Amniotic stem cell (primary cell): ENCODE data around the gene EXOG.

Source experiments
- DNase-seq: peaks from one replicate; lab custom pipeline; 2025; lab: John Stamatoyannopoulos, UW

Gene EXOG, protein sequence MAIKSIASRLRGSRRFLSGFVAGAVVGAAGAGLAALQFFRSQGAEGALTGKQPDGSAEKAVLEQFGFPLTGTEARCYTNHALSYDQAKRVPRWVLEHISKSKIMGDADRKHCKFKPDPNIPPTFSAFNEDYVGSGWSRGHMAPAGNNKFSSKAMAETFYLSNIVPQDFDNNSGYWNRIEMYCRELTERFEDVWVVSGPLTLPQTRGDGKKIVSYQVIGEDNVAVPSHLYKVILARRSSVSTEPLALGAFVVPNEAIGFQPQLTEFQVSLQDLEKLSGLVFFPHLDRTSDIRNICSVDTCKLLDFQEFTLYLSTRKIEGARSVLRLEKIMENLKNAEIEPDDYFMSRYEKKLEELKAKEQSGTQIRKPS

DNA sequence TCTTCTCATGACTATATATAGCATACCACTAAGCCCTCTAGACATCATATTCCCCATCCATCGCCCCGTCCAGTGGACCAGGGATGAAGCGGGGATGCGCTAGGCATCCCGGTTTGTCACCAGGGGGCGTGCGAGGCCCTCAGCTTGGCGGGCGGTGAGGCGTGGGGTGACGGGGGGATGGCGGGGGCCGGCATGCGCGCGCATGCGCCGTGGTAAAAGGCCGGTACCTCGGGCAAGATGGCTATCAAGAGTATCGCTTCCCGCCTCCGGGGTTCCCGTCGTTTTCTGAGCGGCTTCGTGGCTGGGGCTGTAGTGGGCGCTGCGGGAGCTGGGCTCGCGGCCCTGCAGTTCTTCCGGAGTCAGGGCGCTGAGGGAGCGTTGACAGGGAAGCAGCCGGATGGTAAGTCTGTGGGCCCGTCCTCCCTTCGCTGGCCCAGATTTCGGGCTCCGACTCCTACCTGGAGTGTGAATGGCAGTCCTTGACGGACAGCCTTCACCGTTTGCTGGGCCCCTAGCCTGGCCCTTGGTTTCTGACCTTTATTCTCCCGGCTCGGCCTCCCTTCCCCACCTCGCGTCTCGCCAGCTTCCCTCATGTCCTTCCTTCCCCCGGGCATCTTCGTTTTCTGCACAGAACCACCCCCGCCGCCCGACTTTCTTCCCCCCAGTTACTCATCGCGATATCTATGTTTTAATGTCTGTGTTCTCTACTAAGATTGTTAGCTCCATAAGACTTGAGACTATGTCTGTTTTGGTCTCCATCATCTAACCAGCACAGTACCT lies at the start of gene EXOG:
Gene EXOG, plus strand, starts transcription at position 210 of the 780 bp plus-strand sequence. Its CDS starts 28 bp downstream, at position 238.
- peak; percentile 88 for DNase-seq

DNA sequence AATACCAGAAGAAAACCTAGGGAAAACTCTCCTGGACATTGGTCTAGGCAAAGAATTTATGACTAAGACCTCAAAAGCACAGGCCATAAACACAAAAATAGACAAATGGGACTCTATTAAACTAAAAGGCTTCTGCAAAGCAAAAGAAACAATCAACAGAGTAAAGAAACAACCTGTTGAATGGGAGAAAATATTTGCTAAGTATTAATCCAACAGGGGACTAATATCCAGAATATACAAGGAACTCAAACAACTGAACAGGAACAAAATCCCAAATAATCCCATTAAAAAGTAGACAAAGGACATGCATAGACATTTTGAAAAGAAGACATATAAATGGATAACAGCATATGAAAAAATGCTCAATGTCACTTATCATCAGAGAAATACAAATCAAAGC lies 49.3 kb upstream of the EXOG start:
- no peak for DNase-seq

DNA sequence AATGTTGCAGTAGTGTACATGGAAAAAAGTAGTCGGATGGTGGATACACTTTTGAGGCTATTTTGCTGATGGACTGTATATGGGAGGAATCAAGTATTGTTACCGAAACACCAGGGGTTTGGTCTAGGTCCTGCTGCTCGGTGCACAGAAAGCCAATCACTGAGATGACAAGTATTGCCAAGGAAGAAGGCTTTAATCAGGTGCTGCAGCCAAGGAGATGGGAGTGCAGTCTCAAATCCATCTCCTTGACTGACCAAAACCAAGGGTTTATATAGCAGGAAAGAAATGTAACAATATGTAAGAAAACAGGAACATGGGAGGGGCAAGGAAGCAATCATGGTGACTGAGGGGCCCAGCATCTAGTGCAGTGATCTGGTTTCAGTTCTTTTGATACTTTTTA lies 45.3 kb upstream of the EXOG start:
- no peak for DNase-seq

DNA sequence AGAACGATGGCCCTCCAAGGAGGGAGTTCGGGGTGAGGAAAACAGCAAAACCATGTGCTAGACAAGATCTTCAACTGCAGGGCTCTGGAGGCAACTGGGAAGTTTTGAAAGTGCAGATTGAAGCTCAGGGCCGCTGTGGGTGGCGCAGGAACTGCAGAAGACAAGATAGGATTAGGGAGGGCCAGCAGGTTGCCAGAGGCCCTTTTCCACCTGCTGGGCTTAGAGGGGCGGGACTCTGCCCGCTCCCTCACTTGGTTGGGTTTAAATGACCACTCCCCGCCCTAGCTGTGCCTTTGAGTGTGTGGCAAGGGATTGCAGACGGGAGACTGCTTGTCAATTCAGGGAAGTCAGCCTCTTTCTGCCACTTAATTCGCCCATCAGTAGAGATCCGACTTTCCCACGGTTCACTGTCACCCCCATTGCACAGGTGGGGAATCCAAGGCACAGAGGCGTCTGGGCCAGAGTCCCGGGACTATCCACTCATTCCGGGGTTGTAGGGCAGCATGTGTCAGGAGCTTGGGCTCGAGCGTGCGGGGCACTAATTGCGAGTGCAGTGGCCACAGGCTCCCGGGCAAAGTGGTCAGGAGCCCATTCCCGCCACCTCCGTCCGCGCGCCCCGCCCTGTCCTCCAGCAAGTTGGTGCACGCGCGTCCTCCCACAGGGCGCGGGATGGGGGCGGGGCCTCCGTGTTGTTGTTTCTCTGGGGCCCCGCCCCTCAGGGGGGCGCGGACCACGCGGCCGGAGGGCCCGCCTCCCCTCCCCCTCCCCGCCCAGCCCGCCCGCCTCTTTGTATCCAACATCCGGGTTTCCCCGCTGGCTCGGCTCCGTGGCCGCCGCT lies 42.8 kb upstream of the EXOG start, which contains the start of gene ACVR2B:
Gene ACVR2B, plus strand, starts transcription at position 816 of the 838 bp plus-strand sequence. CDS start 433 bp downstream, outside the sequence.
- peak; percentile 39 for DNase-seq

DNA sequence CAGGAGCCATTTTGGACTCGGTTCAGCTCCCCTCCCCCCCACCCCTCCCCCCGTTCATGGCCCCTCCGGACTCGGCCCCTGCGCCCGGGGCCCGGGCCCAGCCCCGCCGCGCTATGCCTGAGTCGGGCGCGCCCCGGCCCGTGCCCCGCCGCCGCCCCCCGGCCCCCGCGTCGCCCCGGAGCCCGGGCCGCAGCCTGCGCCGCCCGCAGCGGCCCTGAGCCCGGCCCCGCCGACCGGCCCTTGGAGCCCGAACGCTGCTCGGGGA lies 42.3 kb upstream of the EXOG start:
- DNase-seq, result no peak

DNA sequence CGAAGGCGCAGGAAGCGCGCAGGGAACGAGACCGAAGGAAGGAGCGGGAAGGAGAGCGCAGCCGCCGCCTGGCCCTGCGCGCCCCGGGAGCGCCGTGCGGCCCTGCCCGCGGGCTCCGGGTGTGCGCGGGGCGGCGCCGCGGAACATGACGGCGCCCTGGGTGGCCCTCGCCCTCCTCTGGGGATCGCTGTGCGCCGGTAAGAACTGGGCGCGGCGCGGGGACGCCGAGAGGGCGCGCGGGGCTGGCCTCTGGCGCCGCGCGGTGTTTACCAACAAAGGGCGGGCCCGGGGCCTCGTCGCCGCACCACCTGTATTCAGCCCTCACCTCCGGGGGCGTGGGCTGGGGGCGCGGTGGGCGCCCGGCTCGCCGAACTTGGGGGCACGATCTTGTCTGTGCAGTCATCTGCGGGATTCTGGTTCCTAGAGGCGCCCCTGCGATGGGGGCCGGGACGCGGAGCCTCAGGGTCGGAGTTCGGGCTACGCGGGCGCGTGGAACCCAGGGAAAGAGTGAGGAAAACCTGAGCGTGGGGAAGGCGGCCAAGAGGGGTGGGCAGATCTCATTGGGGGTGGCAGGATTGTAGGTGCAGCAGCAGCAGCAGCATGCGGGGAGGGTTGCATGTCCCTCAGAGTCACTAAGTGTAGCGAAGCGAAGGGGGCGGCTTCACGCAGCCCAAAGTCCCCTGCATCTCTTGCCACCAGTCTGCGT lies 41.8 kb upstream of the EXOG start:
- DNase-seq, result no peak

DNA sequence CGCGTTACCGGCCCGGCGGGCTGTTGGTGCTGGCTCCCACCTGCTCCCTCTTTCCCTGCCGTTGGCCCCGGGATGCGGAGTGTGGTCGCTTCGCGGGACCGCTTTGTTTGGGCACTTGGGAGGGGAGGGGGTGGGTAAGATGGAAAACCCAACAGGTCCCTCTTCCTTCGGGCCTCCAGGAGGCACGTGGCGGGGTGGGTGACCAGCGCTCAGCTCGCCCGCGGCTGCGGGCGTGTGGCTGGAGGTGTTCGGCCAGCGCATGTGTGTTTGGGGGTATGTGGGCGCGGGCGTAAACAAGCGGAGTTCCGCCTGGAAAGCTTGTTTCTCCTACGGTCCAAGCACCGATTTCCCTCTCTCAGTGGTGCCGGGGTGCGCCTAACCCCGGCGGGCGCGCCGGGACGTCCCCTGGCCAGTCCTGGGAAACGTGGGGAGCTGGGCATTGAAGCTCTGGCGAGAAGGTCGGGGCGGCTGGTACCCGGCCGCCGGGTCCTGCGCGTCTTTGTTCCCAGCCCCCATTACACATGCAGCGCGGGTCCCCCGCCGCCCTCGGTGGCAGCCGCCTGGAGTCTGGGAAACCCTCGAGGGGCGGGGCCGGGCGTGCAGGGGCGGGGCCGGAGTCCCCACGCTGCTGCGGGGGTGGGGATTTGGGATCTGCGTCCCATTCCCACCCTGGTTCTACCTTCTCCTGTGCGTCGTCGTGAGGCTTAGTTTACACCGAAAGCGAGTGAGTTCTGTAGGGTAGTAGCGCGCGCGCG lies 41.1 kb upstream of the EXOG start:
- no peak for DNase-seq

DNA sequence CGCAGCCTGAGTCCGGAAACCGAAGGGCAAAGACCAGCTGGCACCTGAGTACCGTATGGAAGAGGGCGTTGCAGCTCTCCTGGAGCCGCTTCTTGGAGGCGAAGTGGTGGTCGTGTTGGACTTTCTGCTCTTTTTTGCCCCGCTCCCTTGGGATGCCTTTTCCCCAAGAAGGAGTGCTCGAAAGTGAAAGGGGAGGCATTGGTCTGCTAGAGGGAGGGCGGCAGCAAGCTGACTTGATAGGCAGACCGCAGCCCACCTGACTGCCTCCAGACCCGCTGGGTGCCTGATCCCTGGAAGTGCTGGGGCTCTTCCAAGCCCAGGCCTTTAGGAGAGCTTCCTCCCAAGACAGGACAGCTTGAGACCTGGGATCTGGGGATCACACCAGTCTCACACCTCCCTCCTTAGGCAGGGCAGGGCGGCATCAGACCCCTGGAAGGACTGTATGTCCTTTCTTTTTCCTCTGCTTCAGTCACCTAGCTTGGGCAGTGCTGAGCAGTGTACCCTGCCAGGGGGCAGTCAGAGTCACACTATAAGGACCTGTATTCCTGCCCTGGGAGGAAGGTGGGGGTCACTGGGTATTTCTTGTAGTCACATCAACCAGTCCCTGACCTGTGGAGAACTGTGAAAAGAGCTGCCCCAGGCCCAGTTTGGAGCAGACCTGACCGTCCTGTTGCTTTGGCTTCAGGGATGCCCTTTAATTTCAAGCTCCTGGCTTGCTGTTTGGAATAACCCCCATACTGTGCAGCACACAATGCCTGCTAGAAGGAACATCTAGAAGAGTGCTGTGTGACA lies 40.3 kb upstream of the EXOG start:
- no peak for DNase-seq

DNA sequence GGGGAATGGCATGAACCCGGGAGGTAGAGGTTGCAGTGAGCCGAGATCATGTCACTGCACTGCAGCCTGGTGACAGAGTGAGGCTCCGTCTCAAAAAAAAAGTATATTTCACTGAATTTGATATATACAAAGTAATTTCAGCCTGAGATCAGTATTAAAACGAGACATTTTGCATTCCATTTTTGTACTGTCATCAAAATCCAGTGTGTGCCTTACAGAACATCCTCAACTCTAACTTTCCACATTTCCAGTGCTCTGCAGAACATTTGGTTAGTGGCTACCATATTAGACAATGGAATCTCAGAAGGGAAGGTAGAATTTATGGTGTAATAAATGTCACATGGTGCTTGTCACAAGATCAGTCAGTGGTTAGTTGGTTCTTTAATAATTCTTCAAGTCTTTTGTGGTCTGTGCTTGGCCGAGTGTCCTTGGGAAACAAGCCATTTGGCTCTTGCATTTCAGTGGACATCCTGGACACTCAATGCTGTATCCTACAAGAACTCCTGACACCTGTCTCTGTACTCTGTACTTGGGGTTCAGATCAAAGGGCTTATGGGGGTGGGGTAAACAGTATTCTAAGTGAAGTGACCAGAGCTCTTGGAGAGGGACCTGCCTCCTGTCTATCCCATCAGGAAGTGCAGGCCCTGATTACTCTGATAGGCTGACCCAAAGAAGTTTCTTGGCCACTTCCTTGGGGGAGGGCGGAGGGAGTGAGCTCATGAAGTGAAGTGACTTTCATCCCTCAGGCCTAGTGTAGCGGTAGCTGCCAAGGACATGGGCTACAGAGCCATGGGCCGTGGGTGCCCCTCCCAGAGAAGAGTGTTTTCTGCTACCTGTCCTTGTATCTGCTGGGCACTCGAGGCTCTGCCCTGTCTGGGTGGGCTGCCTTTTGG lies 38.8 kb upstream of the EXOG start:
- DNase-seq, result no peak

DNA sequence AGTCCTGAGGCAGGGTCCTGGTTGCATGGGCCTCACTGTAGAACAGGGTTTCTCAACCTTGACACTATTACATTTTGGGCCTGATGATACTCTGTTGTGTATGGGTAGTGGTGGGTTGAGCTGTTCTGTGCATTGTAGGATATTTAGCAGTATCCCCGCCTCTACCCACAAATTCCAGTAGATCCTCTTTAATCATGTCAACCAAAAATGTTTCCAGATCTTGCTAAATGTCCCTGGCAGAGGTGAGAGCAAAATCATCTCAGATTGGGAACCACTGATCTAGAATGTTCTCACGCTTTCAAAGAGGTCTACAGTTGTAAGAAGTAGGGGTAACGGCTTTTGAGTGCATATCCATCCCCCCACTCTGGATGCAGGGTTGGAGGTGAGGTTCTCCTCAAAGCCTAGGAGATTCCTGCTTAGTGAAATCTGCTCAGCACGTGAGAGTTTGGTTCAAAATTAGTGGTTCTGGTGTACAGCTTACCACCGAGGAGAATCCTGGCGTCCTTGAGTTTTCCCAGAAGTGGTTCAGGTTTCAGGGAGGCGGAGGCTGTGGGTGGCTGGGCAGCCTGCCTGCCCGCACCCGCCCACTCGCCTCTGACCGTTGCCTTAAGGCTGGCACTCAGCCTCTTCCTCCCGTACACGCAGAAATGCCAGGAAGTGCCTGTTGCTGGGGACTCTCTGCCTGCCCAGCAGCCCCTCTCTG lies 37.2 kb upstream of the EXOG start:
- DNase-seq, result no peak

DNA sequence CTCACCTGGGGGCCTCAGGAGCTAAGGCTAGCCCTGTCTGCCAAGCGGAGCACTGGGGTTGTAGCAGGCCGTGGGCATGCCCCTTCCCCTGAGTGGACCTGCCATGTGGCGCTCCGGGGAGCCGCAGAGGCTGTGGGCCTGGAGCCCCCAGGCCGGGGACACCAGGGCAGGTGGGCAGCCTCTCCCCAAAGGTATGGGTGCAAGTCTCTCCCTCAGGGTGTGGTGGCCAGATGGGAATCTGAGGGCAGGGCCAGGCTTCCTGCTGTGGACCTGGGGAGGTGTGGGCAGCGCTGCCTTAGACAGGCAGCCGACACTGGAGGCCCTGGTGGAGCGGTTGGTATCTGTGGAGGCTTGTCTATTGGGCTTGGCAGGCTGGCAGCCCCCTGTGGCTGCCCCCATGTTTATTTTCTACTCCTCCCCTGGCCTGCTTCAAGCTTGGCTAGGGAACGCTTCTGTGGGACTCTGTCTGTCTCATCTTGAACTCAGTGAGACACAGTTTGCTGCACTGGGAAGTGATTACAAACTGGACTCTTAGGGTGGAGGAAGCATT lies 36.6 kb upstream of the EXOG start:
- DNase-seq, result no peak

DNA sequence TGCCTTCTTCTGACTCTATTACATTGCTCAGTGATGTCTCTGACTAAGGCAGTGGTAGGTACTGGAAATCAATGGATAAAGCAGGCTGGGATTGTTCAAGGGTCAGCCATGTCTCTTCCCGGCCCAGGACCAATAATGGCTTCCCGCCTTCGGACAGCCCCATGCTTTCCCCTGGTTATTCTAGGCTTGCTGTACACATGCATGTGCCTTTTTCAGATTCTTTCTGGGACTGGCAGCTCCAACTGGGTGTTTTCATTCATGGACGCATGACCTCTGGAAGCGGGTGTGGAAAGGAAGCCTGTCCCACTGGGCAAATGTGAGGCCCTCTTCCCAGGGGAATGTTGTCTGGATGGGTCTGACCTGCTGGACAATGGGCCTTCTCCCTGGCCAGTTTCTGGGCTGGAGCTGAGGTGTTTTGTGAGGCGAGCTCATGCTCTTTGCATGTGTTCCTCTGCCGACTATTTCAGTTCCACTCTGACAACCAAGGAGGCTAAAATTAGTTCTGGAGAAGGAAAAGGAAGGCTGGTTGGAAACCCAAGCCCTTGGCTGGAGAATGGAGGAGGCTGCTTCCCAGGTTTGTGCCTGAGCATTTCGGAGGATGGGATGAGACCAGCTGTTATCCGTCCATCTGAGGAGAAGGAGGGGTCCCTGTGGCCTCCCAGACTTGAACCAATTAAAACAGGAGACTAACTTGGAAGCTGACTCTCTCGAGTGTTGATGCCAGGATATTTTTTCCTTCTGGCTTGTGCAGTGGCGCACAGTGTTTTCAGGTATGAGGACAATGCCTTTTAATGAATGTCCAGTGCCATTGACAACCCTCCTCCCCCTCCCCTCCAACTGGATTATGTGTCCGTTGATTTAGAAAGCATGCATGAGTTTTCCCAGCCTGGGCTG lies 35.5 kb upstream of the EXOG start:
- no peak for DNase-seq

DNA sequence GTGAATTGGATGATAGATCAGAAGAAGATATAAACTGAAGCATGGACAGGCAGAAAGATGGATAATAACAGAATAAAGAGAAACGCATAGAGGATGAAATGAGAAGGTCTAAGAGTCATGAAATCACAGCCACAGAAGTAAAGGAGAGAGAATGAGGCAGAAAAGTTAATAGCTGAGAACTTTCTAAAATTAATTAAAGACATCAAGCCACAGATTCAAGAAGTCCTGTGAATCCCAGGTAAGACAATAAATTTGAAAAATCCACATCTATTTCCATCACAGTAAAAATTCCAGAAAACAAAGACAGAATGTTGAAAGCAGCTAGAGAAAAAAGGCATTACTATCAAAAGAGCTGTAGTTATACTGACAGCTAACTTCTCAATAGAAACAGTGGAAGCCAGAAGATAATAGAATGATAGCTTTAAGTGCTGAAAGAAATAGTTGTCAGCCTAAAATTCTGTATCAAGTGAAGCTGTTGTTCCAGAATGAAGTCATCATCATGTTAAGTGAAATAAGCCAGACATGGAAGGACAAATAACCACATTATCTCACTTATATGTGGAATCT lies 30.5 kb upstream of the EXOG start:
- no peak for DNase-seq

DNA sequence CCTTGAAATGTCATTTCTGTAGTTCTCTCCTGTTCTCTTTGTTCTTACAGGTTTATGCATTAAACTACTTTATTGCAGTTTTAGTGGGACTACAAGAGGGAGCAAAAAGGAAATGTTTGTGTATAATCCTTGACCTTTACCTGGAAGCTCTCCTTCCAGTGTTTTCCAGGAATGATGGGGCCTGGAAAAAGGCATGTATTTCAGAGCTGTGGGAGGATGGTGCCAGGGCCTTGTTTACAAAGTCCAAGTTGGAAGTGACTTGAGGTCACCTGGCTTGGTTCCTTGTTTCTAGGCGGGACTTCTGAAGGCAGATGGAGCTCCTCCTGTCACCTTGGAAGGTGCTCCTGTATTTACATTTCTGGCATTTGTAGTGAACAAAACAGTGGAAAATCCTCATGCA lies 27.4 kb upstream of the EXOG start:
- DNase-seq, result no peak

DNA sequence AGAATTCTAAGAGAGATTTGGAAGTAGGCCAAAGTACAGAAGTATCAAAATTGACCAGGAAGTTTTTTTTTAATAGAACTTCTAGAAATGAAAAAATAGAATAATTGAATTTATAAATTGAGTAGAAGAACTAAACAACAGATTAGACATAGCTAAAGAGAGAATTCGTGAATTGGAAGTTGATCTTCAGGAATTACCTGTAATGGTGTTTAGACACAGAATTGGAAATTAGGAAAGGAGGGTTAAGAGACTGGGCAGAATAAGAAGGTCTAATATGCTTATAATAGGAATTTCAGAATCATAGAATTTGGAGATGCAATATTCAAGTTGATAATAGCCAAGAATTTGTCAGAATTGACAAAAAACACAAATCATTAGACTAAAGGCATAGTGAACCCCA lies 26.3 kb upstream of the EXOG start:
- no peak for DNase-seq

DNA sequence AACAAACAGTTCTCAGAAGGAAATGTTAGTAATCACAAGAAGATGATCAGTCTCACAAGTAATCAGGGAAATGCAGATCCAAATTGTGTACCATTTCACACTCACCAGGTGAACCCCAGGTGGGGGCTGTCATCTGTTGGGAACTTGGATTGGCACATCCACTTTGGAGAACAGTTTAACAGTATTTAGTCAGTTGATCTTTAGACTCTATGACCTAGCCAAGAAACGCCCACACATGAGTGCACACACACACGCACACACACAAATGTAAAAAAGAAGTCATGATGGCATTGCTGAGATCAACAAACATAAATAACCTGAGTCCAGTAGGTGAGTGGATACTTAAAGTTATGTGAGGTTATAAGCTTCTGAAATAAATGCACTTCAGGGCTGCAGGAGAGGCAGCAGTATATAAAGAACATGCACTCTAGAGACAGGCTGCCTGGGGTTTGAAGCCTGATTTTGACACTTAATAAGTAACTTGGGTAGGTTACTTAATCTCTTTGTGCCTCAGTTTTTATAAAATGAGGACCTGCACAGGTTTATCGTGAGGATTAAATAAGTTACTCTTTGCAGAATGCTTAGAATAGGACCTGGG lies 24.8 kb upstream of the EXOG start:
- no peak for DNase-seq

DNA sequence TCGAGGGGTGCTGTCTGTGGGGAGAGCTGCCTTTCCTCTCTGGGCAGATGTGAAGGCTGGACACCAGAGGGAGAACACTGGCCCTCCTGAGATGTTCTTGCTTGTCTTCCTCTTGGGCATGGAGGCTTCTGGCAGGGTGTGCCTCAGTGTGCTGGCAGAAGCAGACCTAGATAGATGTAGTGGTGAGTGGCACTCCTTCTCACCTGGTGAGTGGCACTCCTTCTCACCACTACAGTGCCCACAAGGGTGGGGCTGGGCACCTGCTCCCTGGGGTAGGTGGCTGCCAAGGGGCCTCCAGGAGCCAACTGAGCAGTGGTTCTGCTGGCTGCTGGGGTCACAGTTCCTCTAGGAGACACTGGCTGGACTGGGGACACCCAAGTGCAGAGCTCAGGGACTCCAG lies 23.8 kb upstream of the EXOG start:
- no peak for DNase-seq
